Neuron (in vitro differentiated cells): Measurements from ENCODE around the gene POGZ.
"Not testable (repeated sequence)": the region's sequence is repeated elsewhere in the genome, so short reads cannot be mapped to it uniquely, and the experiment has no call there.

Source experiments
- H2AFZ ChIP-seq: one replicate; pipeline ENCODE4 v1.6.1; 2013; ENCODE audit warnings: low read depth, mild to moderate bottlenecking, inconsistent platforms, low read length, moderate library complexity
- H3K27me3 ChIP-seq: one replicate; pipeline ENCODE4 v1.6.1; 2013; ENCODE audit warnings: low read length; ENCODE audit not compliant: insufficient read depth
- H3K36me3 ChIP-seq: one replicate; pipeline ENCODE4 v1.6.1; 2013; ENCODE audit warnings: low read length; ENCODE audit not compliant: insufficient read depth
- H3K4me1 ChIP-seq: one replicate; pipeline ENCODE4 v1.6.1; 2013; ENCODE audit warnings: low read length; ENCODE audit not compliant: insufficient read depth
- H3K4me3 ChIP-seq: 2 replicates; pipeline ENCODE4 v1.5.1; 2013; ENCODE audit warnings: mild to moderate bottlenecking, low read length, moderate library complexity
- H3K9me3 ChIP-seq: one replicate; pipeline ENCODE4 v1.6.1; 2013; ENCODE audit warnings: low read length

POGZ gene

DNA sequence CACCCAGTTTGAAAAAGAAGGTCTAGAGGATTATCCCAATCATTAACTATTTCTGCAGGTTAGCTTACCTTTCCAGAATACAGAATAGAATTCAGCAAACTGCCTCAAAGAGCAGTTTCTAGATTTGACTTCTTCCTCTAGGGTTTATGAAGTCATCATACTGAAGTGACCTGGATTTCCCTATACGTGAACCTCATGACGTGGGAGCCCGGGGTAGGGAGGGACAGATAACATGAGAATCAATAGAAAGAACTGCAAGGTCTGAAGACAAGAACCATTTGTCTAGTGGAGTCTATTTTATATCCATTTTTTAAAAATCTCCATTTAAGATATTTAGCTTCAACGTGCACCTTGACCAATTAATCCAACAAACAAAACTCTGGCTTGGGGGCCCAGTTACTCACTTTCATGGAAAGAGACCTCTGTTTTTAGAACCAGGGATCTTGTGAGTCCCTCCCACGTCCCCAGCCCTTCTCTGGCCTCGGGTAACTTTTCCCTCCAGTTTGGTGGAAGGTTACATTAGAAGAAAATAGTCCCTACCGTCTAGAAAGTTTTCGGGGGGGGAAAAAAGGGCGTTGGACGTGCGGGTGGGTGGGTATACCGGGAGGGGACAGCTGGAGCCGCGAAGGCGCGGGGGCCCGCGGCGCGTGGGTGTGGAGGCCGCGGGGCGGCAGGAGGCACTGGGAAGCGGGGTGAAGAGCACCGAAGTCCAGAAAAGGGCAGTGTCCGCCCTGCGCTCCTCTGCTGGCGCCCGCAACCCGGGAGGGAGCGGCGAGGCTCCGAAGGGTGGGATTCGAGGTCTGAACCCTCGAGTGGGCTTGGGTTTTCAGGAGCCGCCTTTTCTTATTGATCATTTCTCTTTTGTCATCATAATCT, 13.8 kb upstream of the POGZ start:
- Histone ChIP-seq H3K4me3 (no peak overlapping the region), H2AFZ (no peak overlapping the region), H3K36me3 (no peaks in the 10 kb centered on the region), H3K27me3 (no peaks in the 10 kb centered on the region), H3K9me3 (no peaks in the 10 kb centered on the region), H3K4me1 (peaks cover 4% of the 10 kb centered on the region)

DNA sequence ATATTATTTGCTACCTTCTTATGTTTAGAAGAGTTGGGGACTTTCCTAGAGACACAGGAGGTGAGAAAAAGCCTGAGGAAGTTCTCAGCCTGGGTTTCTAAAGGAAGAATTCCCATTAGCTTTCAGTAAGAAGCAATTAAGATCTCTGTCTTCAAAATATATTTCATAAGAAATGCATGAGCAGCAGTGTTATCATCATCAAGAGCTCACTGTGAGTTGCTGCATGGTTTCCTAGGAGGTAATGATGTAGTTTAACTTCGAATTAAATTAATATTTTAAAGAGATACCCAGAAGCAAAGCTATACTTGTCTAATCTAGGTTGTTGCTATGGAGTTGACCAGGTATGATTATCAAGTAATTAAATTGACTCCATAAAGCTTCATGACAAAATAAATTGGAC, 5.7 kb upstream of the POGZ start:
- Histone ChIP-seq H3K27me3 (no peaks in the 10 kb centered on the region), H3K9me3 (no peaks in the 10 kb centered on the region), H2AFZ (no peak overlapping the region), H3K4me3 (no peak overlapping the region), H3K4me1 (peaks cover 2% of the 10 kb centered on the region), H3K36me3 (no peaks in the 10 kb centered on the region)

DNA sequence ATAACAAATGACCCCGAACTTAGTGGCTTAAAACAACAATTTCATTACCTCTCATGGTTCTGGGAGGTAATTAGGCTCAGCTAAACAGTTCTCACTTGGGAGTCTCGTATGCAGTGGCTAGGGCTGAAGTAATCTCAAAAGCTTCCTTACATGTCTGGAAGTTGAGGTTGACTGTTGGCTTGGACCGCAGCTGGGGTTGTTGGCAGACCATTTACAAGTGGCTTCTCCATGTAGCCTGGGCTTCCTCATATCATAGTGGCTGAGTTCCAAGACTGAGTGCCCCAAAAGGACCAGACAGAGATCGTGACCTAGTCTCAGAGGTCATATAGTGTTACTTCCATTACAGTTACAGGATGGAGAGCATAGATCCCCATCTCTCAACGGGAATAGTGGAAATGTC, 2.4 kb upstream of the POGZ start:
- no peak overlapping the region for H2AFZ ChIP-seq
- H3K9me3 ChIP-seq: no peaks in the 10 kb centered on the region
- no peaks in the 10 kb centered on the region for H3K36me3 ChIP-seq
- H3K27me3 ChIP-seq: no peaks in the 10 kb centered on the region
- no peak overlapping the region for H3K4me3 ChIP-seq
- H3K4me1 ChIP-seq: peaks cover 15% of the 10 kb centered on the region

DNA sequence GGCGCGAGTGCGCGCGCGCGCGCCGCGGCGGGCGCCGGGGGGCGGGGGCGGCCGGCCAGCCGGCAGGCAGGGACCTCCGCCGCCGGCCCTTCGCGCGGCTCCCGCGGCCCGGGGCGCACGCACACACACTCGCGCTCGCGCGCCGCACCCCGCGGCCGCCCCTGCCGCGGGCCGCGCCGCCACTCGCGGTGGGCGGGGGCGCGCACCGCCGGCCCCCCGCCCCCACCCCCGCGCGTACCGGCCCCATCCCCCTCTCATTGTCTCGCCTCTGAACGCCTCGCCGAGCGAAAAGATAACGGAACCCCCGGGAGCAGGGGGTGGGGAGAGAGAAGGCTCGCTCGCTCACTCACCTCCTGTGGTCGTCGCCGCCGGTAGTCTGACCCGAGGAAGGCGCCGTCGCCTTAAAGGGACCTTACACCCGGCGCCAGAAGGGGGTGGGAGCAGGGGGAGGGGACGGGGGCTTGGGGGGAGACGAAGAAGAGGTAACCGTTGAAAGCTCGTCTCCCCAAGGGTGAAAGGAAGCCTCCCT, 428 bp downstream of the POGZ start:
- H2AFZ ChIP-seq: no peak overlapping the region
- peaks cover 15% of the 10 kb centered on the region for H3K4me1 ChIP-seq
- H3K27me3 ChIP-seq: no peaks in the 10 kb centered on the region
- no peaks in the 10 kb centered on the region for H3K9me3 ChIP-seq
- peaks cover 6% of the 10 kb centered on the region for H3K36me3 ChIP-seq
- peak overlapping the region; percentile 100 for H3K4me3 ChIP-seq

DNA sequence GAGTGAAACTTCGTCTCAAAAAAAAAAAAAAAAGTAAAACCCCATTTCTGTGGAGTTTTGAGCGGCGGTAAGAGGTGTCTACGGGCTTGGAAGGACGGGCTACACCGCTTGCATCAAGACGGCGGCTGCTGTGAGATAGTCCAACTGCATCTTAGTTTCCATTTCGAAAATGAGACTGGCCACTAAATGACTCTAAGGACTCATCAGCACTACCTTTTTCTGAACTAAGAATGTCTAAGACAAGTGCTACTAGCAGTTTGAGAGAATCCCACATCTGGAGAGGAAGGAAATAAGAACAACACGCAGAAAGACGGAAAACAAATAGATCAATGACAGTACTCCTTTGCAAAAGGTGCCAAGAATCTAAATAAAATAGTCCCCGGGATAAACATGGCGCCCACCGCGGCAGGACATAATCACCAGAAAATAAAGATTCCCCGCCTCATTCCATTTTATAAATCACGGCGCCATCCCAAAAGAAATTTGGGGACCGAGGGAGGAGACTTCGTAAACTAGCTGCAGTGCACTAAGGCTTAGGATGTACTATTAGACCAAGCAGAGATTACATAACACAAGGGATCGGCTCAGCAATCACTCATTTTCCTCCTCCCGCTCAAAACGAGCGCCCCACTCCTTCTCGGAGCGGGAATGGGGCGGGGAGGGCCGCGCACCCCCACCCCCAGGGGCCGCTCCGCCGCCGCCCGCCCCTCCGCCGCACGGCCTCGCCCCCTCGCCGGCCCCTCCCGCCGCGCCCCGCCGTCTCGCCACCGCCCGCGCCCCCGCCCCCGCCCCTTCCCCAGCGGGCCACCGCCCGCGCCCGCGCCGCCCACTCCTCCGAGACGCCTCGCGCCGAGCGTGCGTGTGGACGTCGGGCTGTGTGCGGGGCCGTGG, 1.1 kb downstream of the POGZ start:
- Histone ChIP-seq H3K27me3 (no peaks in the 10 kb centered on the region), H3K4me3 (peak overlapping the region; percentile 100), H3K36me3 (peaks cover 13% of the 10 kb centered on the region), H3K9me3 (no peaks in the 10 kb centered on the region), H3K4me1 (peaks cover 15% of the 10 kb centered on the region), H2AFZ (no peak overlapping the region)

DNA sequence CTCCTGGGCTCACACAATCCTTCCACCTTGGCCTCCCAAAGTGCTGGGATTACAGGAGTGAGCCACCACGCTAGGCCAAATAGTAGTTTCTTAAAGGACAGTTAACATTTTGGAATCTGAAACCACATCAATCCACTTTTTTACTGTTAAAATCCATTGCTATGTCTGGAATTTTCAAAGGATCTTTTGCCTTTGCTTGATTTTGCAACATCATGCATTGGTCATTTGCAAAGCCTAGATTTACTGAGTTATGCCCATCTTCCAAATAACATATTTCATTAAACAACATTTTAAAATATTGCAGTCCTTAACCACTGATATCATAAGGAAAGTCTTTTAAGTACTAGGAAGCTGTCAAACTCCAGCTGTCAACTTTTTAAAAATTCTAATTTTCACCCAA, 3.3 kb downstream of the POGZ start:
- Histone ChIP-seq H3K4me3 (no peak overlapping the region), H3K27me3 (no peaks in the 10 kb centered on the region)

DNA sequence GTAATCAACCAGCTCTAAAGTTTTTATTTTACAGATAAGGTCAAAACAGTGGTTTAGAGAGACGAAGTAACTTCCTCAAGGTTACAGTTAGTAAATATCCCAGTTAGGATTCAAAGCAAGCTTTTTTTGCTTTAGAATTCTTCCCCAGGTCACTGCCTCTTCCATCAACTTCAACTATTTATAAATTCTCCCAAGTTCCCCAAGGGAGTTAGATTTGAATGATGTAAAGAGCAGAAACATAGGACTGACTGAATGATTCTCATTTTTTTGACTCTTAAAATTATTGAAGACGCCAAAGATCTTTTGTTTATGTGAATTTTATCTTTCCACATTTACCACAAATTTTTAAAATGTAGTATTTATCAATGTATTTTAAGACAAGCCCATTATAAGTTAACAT, 4.1 kb downstream of the POGZ start:
- Histone ChIP-seq H2AFZ (no peak overlapping the region), H3K4me3 (no peak overlapping the region), H3K27me3 (no peaks in the 10 kb centered on the region), H3K36me3 (peaks cover 22% of the 10 kb centered on the region), H3K4me1 (peaks cover 15% of the 10 kb centered on the region), H3K9me3 (peaks cover under 1% of the 10 kb centered on the region)

More for the DNA sequence above, 3.3 kb downstream of the POGZ start:
- Histone ChIP-seq H2AFZ (no peak overlapping the region), H3K36me3 (peaks cover 19% of the 10 kb centered on the region), H3K9me3 (no peaks in the 10 kb centered on the region), H3K4me1 (peaks cover 15% of the 10 kb centered on the region)

DNA sequence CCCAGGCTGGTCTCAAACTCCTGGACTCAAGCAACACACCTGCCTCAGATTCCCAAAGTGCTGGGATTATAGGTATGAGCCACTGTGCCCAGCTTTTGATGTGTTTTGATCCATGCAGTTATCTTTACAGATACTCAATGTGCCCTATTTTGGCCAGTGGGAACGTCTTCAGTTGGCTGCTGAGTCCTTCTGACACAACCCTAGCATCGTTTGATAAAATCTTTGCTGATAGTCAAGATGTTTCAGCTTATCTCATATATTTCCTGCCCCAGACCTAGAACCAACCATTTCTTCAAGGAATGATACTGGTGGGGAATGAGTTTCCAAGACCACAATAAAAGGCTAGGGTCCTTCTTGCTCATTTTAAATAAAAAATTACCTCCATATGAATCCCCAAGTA, 11.6 kb downstream of the POGZ start:
- Histone ChIP-seq H3K4me1 (no peaks in the 10 kb centered on the region), H3K4me3 (no peak overlapping the region)

DNA sequence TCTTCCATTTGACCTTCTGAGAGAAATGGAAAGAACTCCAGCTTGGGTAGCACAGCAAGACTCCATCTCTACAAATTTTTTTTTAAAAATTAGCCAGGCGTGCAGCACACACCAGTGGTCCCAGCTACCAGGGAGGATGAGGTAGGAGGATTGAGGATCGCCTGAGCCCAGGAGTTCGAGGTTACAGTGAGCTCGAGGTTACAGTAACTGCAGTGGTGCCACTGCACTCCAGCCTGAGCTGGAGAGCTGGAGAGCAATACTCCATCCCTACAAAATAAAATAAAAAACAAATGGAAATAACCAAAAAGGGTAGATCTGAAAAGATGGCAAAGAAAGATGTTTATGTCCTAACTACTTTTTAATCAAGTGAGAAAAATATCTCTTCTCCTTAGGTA, 14.5 kb downstream of the POGZ start:
- no peaks in the 10 kb centered on the region for H3K4me1 ChIP-seq
- H3K9me3 ChIP-seq: peaks cover 3% of the 10 kb centered on the region
- no peak overlapping the region for H3K4me3 ChIP-seq
- H3K27me3 ChIP-seq: no peaks in the 10 kb centered on the region
- no peak overlapping the region for H2AFZ ChIP-seq
- peaks cover 24% of the 10 kb centered on the region for H3K36me3 ChIP-seq

More for the DNA sequence above, 11.6 kb downstream of the POGZ start:
- Histone ChIP-seq H2AFZ (no peak overlapping the region), H3K36me3 (peaks cover 13% of the 10 kb centered on the region), H3K27me3 (no peaks in the 10 kb centered on the region), H3K9me3 (peaks cover 4% of the 10 kb centered on the region)

DNA sequence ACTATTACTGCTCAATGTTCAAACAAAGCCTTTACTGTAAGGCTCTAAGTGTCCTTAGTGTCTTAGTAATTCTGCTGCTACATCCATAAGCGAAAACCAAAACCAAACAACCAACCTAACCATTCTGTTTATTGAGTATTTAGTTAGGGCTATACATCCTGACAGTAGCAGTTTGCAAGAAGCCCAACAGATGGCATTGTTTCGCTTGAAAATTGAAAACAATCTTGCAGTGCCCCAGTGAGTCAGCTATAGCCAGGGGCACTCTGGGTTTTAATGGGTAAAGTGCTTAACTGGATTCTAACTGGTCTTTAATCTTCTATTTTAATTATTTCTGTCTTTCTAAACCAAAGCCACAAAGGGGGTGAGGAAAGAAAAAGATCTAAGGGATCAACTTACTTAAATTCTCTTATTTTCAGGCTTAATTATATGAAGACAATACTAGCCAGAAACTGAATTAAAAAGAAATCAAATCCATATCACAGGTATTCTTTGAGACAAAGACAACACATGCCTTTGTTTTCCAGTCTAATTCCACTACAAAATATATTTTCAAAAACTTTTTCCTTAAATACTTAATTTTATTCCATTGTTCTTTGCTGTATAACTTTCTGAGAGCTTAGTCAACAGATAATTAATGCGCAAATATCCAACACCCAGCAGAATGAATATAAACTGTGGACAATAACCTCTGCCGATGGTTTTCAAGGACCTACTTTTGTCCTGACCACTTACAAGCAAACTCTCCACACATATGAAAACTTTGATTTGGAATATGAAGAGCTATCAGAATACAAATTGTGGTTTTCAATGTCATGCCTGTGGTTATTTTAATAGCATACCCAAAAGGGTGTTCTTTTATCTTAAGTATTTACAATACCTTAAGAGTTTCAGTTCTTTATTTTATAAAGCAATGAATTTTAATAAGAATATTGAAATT, 15.2 kb downstream of the POGZ start:
- H3K36me3 ChIP-seq: peaks cover 30% of the 10 kb centered on the region
- H2AFZ ChIP-seq: no peak overlapping the region
- H3K4me3 ChIP-seq: no peak overlapping the region
- H3K9me3 ChIP-seq: peaks cover 3% of the 10 kb centered on the region
- no peaks in the 10 kb centered on the region for H3K27me3 ChIP-seq
- no peaks in the 10 kb centered on the region for H3K4me1 ChIP-seq

DNA sequence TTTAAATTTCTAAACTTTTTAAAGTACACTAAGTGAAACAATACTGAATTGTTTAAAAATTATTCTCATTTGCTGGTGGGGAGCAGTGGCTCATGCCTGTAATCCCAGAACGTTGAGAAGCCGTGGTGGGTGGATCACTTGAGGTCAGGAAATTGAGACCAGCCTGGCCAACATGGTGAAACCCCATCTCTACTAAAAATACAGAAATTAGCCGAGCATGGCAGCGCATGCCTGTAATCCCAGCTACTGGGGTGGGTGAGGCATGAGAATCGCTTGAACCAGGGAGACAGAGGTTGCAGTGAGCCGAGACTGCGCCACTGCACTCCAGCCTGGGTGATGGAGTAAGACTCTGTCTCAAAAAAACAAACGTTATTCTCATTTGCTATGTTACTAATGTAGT, 21.9 kb downstream of the POGZ start:
- H3K4me1 ChIP-seq, H3K27me3 ChIP-seq: not testable (repeated sequence)
- peaks cover 44% of the 10 kb centered on the region for H3K36me3 ChIP-seq

DNA sequence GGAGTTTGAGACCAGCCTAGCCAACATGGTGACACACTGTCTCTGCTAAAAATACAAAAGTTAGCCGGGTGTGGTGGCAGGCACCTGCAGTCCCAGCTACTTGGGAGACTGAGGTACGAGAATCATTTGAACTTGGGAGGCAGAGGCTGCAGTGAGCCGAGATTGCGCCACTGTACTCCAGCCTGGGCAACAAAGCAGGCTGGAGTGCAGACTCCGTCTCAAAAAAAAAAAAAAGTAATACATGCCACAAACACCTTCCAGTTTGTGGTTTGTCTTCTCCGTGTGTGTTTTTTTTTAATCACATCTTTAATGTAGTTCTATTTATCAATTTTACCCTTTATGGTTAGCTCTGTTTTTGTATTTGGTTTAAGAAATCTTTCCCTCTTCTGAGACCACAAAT, 22.3 kb downstream of the POGZ start:
- Histone ChIP-seq H3K36me3 (peaks cover 42% of the 10 kb centered on the region), H3K4me1 (no peaks in the 10 kb centered on the region), H2AFZ (no peak overlapping the region), H3K27me3 (no peaks in the 10 kb centered on the region), H3K4me3 (no peak overlapping the region), H3K9me3 (no peaks in the 10 kb centered on the region)

More for the DNA sequence above, 21.9 kb downstream of the POGZ start:
- not testable (repeated sequence) for H3K4me3 ChIP-seq, H2AFZ ChIP-seq, H3K9me3 ChIP-seq
